ENCODE measurements around the gene WDR53. TPM values are rescaled to one million over a fixed set of nuclear protein-coding genes. Genes with fewer than 3 reads are reported as not detected.
"Not testable (repeated sequence)": the region's sequence is repeated elsewhere in the genome, so short reads cannot be mapped to it uniquely, and the experiment has no call there.

Gene WDR53
- total RNA-seq, 5 donors from 2014 or later (not counting 1 experiment from before 2014, with no cell fraction given), result 19.2 to 29.8 (median 25.5) TPM

GRCh38 chr3:196531418-196531817, 36.9 kb downstream of the WDR53 start:
- peaks cover 0 to 7% (median 7%) of the 10 kb centered on the region in 3 donors for H3K4me1 Mint-ChIP-seq
- ATAC-seq (replicated peaks in 1 of 4) (no peak), DNase-seq (no peak)
- no peak overlapping the region for H3K4me3 Mint-ChIP-seq
- ChIA-PET POLR2A (no interaction called here), CTCF (interaction anchor here in 1 of 2 donors (1.1 kb wide), 1 partner anchor 37 kb away, joined by 4 read pairs; the partner anchor contains the start of genes FBXO45 and WDR53)
- Histone ChIP-seq H3K4me3 (ENCODE audit: control insufficient read depth in 1 of 2, extremely low read depth in 1 of 2, low read length in 1 of 2) (no peak overlapping the region), H3K27me3 (replicated peaks in 1 of 2; ENCODE audit: control insufficient read depth in 2 of 2, extremely low read depth in 1 of 2, insufficient read depth in 2 of 2, low read length in 1 of 2) (peaks cover 0 to 4% of the 10 kb centered on the region in 2 experiments), H3K9me3 (no peaks in the 10 kb centered on the region), H3K27ac (ENCODE audit: low read length) (no peak overlapping the region), H3K4me1 (ENCODE audit: control insufficient read depth in 1 of 2, extremely low read depth in 1 of 2, insufficient read depth in 2 of 2, low read length in 2 of 2) (peaks cover 0 to 10% of the 10 kb centered on the region in 2 experiments), H3K36me3 (ENCODE audit: control insufficient read depth in 2 of 2, extremely low read depth in 1 of 2, insufficient read depth in 1 of 2, low read length in 1 of 2) (no peaks in the 10 kb centered on the region)
- peaks cover 5% of the 10 kb centered on the region for H3K36me3 Mint-ChIP-seq
- H3K27ac Mint-ChIP-seq, result no peak overlapping the region
- WGBS (ENCODE audit: insufficient coverage), result no CpG with 5 or more reads among the region's 4 CpGs
- H3K27me3 Mint-ChIP-seq, result peaks cover 0 to 8% of the 10 kb centered on the region in 2 donors
- H3K9me3 Mint-ChIP-seq, result peaks cover 0 to 5% (median 0%) of the 10 kb centered on the region in 3 donors

GRCh38 chr3:196528639-196529233, 39.6 kb downstream of the WDR53 start:
- H3K27ac Mint-ChIP-seq, result no peak overlapping the region
- 5% methylated on average over 39 of the region's 52 CpGs for WGBS (ENCODE audit: insufficient coverage)
- peak in 34 of 35 experiments; percentile 15 to 84 (median 60) for DNase-seq
- H3K4me3 ChIP-seq (ENCODE audit: control insufficient read depth in 1 of 2, extremely low read depth in 1 of 2, low read length in 1 of 2), result peak overlapping the region; percentile 40 to 64
- peaks cover 0 to 7% of the 10 kb centered on the region in 2 experiments for H3K27me3 ChIP-seq (replicated peaks in 1 of 2; ENCODE audit: control insufficient read depth in 2 of 2, extremely low read depth in 1 of 2, insufficient read depth in 2 of 2, low read length in 1 of 2)
- H3K9me3 ChIP-seq, result no peaks in the 10 kb centered on the region
- CTCF ChIA-PET, result interaction anchor here (0.5 to 1.4 kb wide), 12 partner anchors 10 to 1470 kb away, joined by 3 to 6 read pairs (median 3); no protein-coding TSS in a partner anchor
- POLR2A ChIA-PET, result no interaction called here
- H3K27me3 Mint-ChIP-seq, result peaks cover 0 to 9% of the 10 kb centered on the region in 2 donors
- ATAC-seq (replicated peaks in 1 of 4), result peak; percentile 96 to 98 (median 98)
- peaks cover 0 to 7% (median 7%) of the 10 kb centered on the region in 3 donors for H3K4me1 Mint-ChIP-seq
- H3K36me3 ChIP-seq (ENCODE audit: control insufficient read depth in 2 of 2, extremely low read depth in 1 of 2, insufficient read depth in 1 of 2, low read length in 1 of 2), result no peaks in the 10 kb centered on the region
- peaks cover 0 to 5% (median 0%) of the 10 kb centered on the region in 3 donors for H3K9me3 Mint-ChIP-seq
- H3K4me1 ChIP-seq (ENCODE audit: control insufficient read depth in 1 of 2, extremely low read depth in 1 of 2, insufficient read depth in 2 of 2, low read length in 2 of 2), result peaks cover 0 to 10% of the 10 kb centered on the region in 2 experiments
- H3K36me3 Mint-ChIP-seq, result peaks cover 5% of the 10 kb centered on the region
- no peak overlapping the region for H3K27ac ChIP-seq (ENCODE audit: low read length)
- H3K4me3 Mint-ChIP-seq, result peak overlapping the region; percentile 53 to 74 (median 67)

- Histone ChIP-seq H3K4me1 (ENCODE audit: control insufficient read depth in 1 of 2, extremely low read depth in 1 of 2, insufficient read depth in 2 of 2, low read length in 2 of 2) (peaks cover 0 to 10% of the 10 kb centered on the region in 2 experiments), H3K27me3 (replicated peaks in 1 of 2; ENCODE audit: control insufficient read depth in 2 of 2, extremely low read depth in 1 of 2, insufficient read depth in 2 of 2, low read length in 1 of 2) (peaks cover 0 to 11% of the 10 kb centered on the region in 2 experiments), H3K27ac (ENCODE audit: low read length) (no peak overlapping the region), H3K4me3 (ENCODE audit: control insufficient read depth in 1 of 2, extremely low read depth in 1 of 2, low read length in 1 of 2) (no peak overlapping the region), H3K9me3 (no peaks in the 10 kb centered on the region), H3K36me3 (ENCODE audit: control insufficient read depth in 2 of 2, extremely low read depth in 1 of 2, insufficient read depth in 1 of 2, low read length in 1 of 2) (no peaks in the 10 kb centered on the region)
- 82% methylated on average over 4 of the region's 4 CpGs for WGBS (ENCODE audit: insufficient coverage)
- POLR2A ChIA-PET, result no interaction called here
- H3K4me1 Mint-ChIP-seq, result peaks cover 0 to 7% (median 7%) of the 10 kb centered on the region in 3 donors
- peaks cover 0 to 1% of the 10 kb centered on the region in 2 donors for H3K27me3 Mint-ChIP-seq
- H3K4me3 Mint-ChIP-seq, result no peak overlapping the region
- no peak overlapping the region for H3K27ac Mint-ChIP-seq
- H3K9me3 Mint-ChIP-seq, result peaks cover 9 to 21% (median 15%) of the 10 kb centered on the region in 3 donors
- peaks cover 9% of the 10 kb centered on the region for H3K36me3 Mint-ChIP-seq
- ATAC-seq (replicated peaks in 1 of 4) (no peak), DNase-seq (no peak)
- CTCF ChIA-PET, result interaction anchor here in 1 of 2 donors (0.5 to 0.6 kb wide), 3 partner anchors 10 to 685 kb away, joined by 3 to 5 read pairs (median 5); no protein-coding TSS in a partner anchor
These were observed 43.2 kb downstream of the WDR53 start for GRCh38 chr3:196525141-196525540.

- Mint-ChIP-seq H3K27me3 (peaks cover 0 to 1% of the 10 kb centered on the region in 2 donors), H3K9me3 (peaks cover 9 to 25% (median 19%) of the 10 kb centered on the region in 3 donors), H3K4me3 (no peak overlapping the region), H3K27ac (no peak overlapping the region), H3K4me1 (peaks cover 0 to 7% (median 7%) of the 10 kb centered on the region in 3 donors), H3K36me3 (peaks cover 13% of the 10 kb centered on the region)
- POLR2A ChIA-PET, result no interaction called here
- ATAC-seq (replicated peaks in 1 of 4), result no peak
- no peak for DNase-seq
- no peak overlapping the region for H3K4me3 ChIP-seq (ENCODE audit: control insufficient read depth in 1 of 2, extremely low read depth in 1 of 2, low read length in 1 of 2)
- H3K9me3 ChIP-seq, result no peaks in the 10 kb centered on the region
- H3K4me1 ChIP-seq (ENCODE audit: control insufficient read depth in 1 of 2, extremely low read depth in 1 of 2, insufficient read depth in 2 of 2, low read length in 2 of 2), result peaks cover 0 to 10% of the 10 kb centered on the region in 2 experiments
- H3K27ac ChIP-seq (ENCODE audit: low read length), result no peak overlapping the region
- peaks cover 0 to 11% of the 10 kb centered on the region in 2 experiments for H3K27me3 ChIP-seq (replicated peaks in 1 of 2; ENCODE audit: control insufficient read depth in 2 of 2, extremely low read depth in 1 of 2, insufficient read depth in 2 of 2, low read length in 1 of 2)
- CTCF ChIA-PET, result interaction anchor here in 1 of 2 donors (0.6 kb wide), 2 partner anchors 36 to 41 kb away, joined by 3 to 5 read pairs; no protein-coding TSS in a partner anchor
- WGBS (ENCODE audit: insufficient coverage), result no CpG with 5 or more reads among the region's 5 CpGs
- H3K36me3 ChIP-seq (ENCODE audit: control insufficient read depth in 2 of 2, extremely low read depth in 1 of 2, insufficient read depth in 1 of 2, low read length in 1 of 2), result no peaks in the 10 kb centered on the region
These were observed 43.8 kb downstream of the WDR53 start for GRCh38 chr3:196524527-196524926.

- H3K27me3 ChIP-seq (replicated peaks in 1 of 2; ENCODE audit: control insufficient read depth in 2 of 2, extremely low read depth in 1 of 2, insufficient read depth in 2 of 2, low read length in 1 of 2), result peaks cover 0 to 11% of the 10 kb centered on the region in 2 experiments
- 100% methylated on average over 2 of the region's 4 CpGs for WGBS (ENCODE audit: insufficient coverage)
- no peaks in the 10 kb centered on the region for H3K36me3 ChIP-seq (ENCODE audit: control insufficient read depth in 2 of 2, extremely low read depth in 1 of 2, insufficient read depth in 1 of 2, low read length in 1 of 2)
- peaks cover 0 to 5% (median 4%) of the 10 kb centered on the region in 3 donors for H3K4me1 Mint-ChIP-seq
- peaks cover 0 to 5% of the 10 kb centered on the region in 2 experiments for H3K4me1 ChIP-seq (ENCODE audit: control insufficient read depth in 1 of 2, extremely low read depth in 1 of 2, insufficient read depth in 2 of 2, low read length in 2 of 2)
- no peak for ATAC-seq (replicated peaks in 1 of 4)
- no peak overlapping the region for H3K4me3 Mint-ChIP-seq
- DNase-seq, result no peak
- no peak overlapping the region for H3K27ac ChIP-seq (ENCODE audit: low read length)
- no peak overlapping the region for H3K27ac Mint-ChIP-seq
- peaks cover 9 to 31% (median 24%) of the 10 kb centered on the region in 3 donors for H3K9me3 Mint-ChIP-seq
- H3K4me3 ChIP-seq (ENCODE audit: control insufficient read depth in 1 of 2, extremely low read depth in 1 of 2, low read length in 1 of 2), result no peak overlapping the region
- H3K9me3 ChIP-seq, result peaks cover under 1% of the 10 kb centered on the region
- H3K27me3 Mint-ChIP-seq, result peaks cover 0 to 3% of the 10 kb centered on the region in 2 donors
- ChIA-PET POLR2A (interaction anchor here in 1 of 2 donors (0.6 kb wide), 1 partner anchor 235 kb away, joined by 4 read pairs; no protein-coding TSS in a partner anchor), CTCF (interaction anchor here in 1 of 2 donors (0.6 to 1.5 kb wide), 3 partner anchors 14 to 216 kb away, joined by 3 to 4 read pairs (median 4); partner anchors contain the start of gene PAK2)
- H3K36me3 Mint-ChIP-seq, result peaks cover 20% of the 10 kb centered on the region
These were observed 44.5 kb downstream of the WDR53 start for GRCh38 chr3:196523841-196524240.

GRCh38 chr3:196521291-196521690, 47.1 kb downstream of the WDR53 start:
- ATAC-seq (replicated peaks in 1 of 4); H3K4me1 Mint-ChIP-seq; H3K27ac ChIP-seq (ENCODE audit: low read length); DNase-seq; H3K36me3 ChIP-seq (ENCODE audit: control insufficient read depth in 2 of 2, extremely low read depth in 1 of 2, insufficient read depth in 1 of 2, low read length in 1 of 2); H3K4me1 ChIP-seq (ENCODE audit: control insufficient read depth in 1 of 2, extremely low read depth in 1 of 2, insufficient read depth in 2 of 2, low read length in 2 of 2); H3K4me3 ChIP-seq (ENCODE audit: control insufficient read depth in 1 of 2, extremely low read depth in 1 of 2, low read length in 1 of 2); CTCF ChIA-PET; H3K27me3 ChIP-seq (replicated peaks in 1 of 2; ENCODE audit: control insufficient read depth in 2 of 2, extremely low read depth in 1 of 2, insufficient read depth in 2 of 2, low read length in 1 of 2); H3K4me3 Mint-ChIP-seq; H3K27ac Mint-ChIP-seq; H3K27me3 Mint-ChIP-seq; H3K9me3 ChIP-seq; POLR2A ChIA-PET: not testable (repeated sequence)
- 100% methylated on average over 6 of the region's 12 CpGs for WGBS (ENCODE audit: insufficient coverage)
- Mint-ChIP-seq H3K9me3 (peaks cover 9 to 39% (median 28%) of the 10 kb centered on the region in 3 donors), H3K36me3 (peaks cover 20% of the 10 kb centered on the region)
